Measurements from ENCODE around the gene PUS3.

GRCh38 chr11:125883375-125883774 is 19.6 kb downstream of the PUS3 start:
- TF ChIP-seq CTCF (IDR thresholded peaks at IDR 0.05; ENCODE audit: low read depth, low read length, poor library complexity, severe bottlenecking) = no peak
- no peak for TF ChIP-seq EZH2phosphoT487 (IDR thresholded peaks at IDR 0.05; ENCODE audit: borderline replicate concordance, low read length)
